Activated CD8-positive, alpha-beta memory T cell treated with anti-CD3 and anti-CD28 coated beads, Interleukin-2, amount 10 ng/mL, durations not matched to agents 7 days and 5 days (primary cell): ENCODE data around the gene APCDD1L. TPM values are rescaled to one million over a fixed set of nuclear protein-coding genes. Genes with fewer than 3 reads are reported as not detected.

Experiments used
- ATAC-seq: fragments of 150-1000 bp; cut with Tn5 transposase; one replicate; pipeline ENCODE4 v1.10.0; 2021; ENCODE audit warnings: moderate library complexity
- CTCF ChIA-PET: fragments of 350-600 bp; sonication (Branson Sonifier 250); formaldehyde crosslinking; loops from one replicate; lab custom pipeline; 2021; ENCODE audit warnings: antibody characterized with exemption; lab: Charles Lee
- DNase-seq: peaks from one replicate; pipeline ENCODE4 v3.0.0-alpha.2; 2020
- H3K27ac Mint-ChIP-seq: one replicate; pipeline ENCODE4 v1.8.0; 2021; ENCODE audit warnings: mild to moderate bottlenecking, mixed read lengths
- H3K27me3 Mint-ChIP-seq: one replicate; pipeline ENCODE4 v1.8.0; 2021; ENCODE audit warnings: mixed read lengths
- H3K36me3 Mint-ChIP-seq: one replicate; pipeline ENCODE4 v1.8.0; 2021; ENCODE audit warnings: mild to moderate bottlenecking, mixed read lengths
- H3K4me1 Mint-ChIP-seq: one replicate; pipeline ENCODE4 v1.8.0; 2021; ENCODE audit warnings: mixed read lengths
- H3K4me3 Mint-ChIP-seq: one replicate; pipeline ENCODE4 v1.8.0; 2021; ENCODE audit warnings: mild to moderate bottlenecking, moderate library complexity, mixed read lengths
- H3K9me3 Mint-ChIP-seq: one replicate; pipeline ENCODE4 v1.8.0; 2022; ENCODE audit warnings: low read depth, mixed read lengths
- total RNA-seq, 2 experiments: library from RNA; stranded (reverse); gene quantifications; one replicate each; pipeline ENCODE4 v1.2.3, GENCODE V29; 2021

The APCDD1L gene
- total RNA-seq, 2 experiments from 2014 or later: not detected

- H3K27me3 Mint-ChIP-seq: no peaks in the 10 kb centered on the region
These were observed 21.1 kb upstream of the APCDD1L start for GRCh38 chr20:58536289-58536688.

GRCh38 chr20:58531657-58532056 is 16.5 kb upstream of the APCDD1L start:
- H3K27me3 Mint-ChIP-seq: no peaks in the 10 kb centered on the region
- H3K4me1 Mint-ChIP-seq: no peaks in the 10 kb centered on the region
- no peak overlapping the region for H3K27ac Mint-ChIP-seq
- ATAC-seq (no peak), DNase-seq (no peak)
- no peak overlapping the region for H3K4me3 Mint-ChIP-seq
- peaks cover 9% of the 10 kb centered on the region for H3K36me3 Mint-ChIP-seq
- peaks cover 23% of the 10 kb centered on the region for H3K9me3 Mint-ChIP-seq
- CTCF ChIA-PET: no interaction called here

More at GRCh38 chr20:58536289-58536688, 21.1 kb upstream of the APCDD1L start:
- Mint-ChIP-seq H3K27ac (no peak overlapping the region), H3K4me3 (no peak overlapping the region), H3K36me3 (peaks cover 7% of the 10 kb centered on the region), H3K9me3 (peaks cover 17% of the 10 kb centered on the region), H3K4me1 (peaks cover 4% of the 10 kb centered on the region)
- DNase-seq: no peak
- CTCF ChIA-PET: no interaction called here
- no peak for ATAC-seq

GRCh38 chr20:58531063-58531462 is 15.9 kb upstream of the APCDD1L start:
- H3K36me3 Mint-ChIP-seq: peaks cover 9% of the 10 kb centered on the region
- CTCF ChIA-PET: no interaction called here
- no peaks in the 10 kb centered on the region for H3K27me3 Mint-ChIP-seq
- H3K4me3 Mint-ChIP-seq: no peak overlapping the region
- H3K4me1 Mint-ChIP-seq: no peaks in the 10 kb centered on the region
- ATAC-seq (no peak), DNase-seq (no peak)
- peaks cover 27% of the 10 kb centered on the region for H3K9me3 Mint-ChIP-seq
- no peak overlapping the region for H3K27ac Mint-ChIP-seq

- no peaks in the 10 kb centered on the region for H3K27me3 Mint-ChIP-seq
- H3K4me3 Mint-ChIP-seq: no peak overlapping the region
- H3K36me3 Mint-ChIP-seq: peaks cover 9% of the 10 kb centered on the region
- CTCF ChIA-PET: no interaction called here
- ATAC-seq (no peak), DNase-seq (no peak)
- H3K9me3 Mint-ChIP-seq: peaks cover 29% of the 10 kb centered on the region
- H3K4me1 Mint-ChIP-seq: no peaks in the 10 kb centered on the region
- no peak overlapping the region for H3K27ac Mint-ChIP-seq
These were observed 13.2 kb upstream of the APCDD1L start for GRCh38 chr20:58528412-58528811.

GRCh38 chr20:58526411-58526810 is 11.2 kb upstream of the APCDD1L start:
- no peak overlapping the region for H3K4me3 Mint-ChIP-seq
- peaks cover 3% of the 10 kb centered on the region for H3K36me3 Mint-ChIP-seq
- H3K27me3 Mint-ChIP-seq: peaks cover 3% of the 10 kb centered on the region
- ATAC-seq: no peak
- no peak overlapping the region for H3K27ac Mint-ChIP-seq
- peaks cover 15% of the 10 kb centered on the region for H3K9me3 Mint-ChIP-seq
- no peak for DNase-seq
- CTCF ChIA-PET: no interaction called here
- no peaks in the 10 kb centered on the region for H3K4me1 Mint-ChIP-seq

GRCh38 chr20:58524814-58525213 is 9.6 kb upstream of the APCDD1L start:
- H3K27ac Mint-ChIP-seq: no peak overlapping the region

GRCh38 chr20:58523971-58524315 is 8.7 kb upstream of the APCDD1L start:
- CTCF ChIA-PET: no interaction called here
- no peaks in the 10 kb centered on the region for H3K4me1 Mint-ChIP-seq

More at GRCh38 chr20:58524814-58525213, 9.6 kb upstream of the APCDD1L start:
- CTCF ChIA-PET: interaction anchor here (1.1 kb wide), 1 partner anchor 29 kb away, joined by 3 read pairs; no protein-coding TSS in a partner anchor
- H3K4me3 Mint-ChIP-seq: no peak overlapping the region
- H3K9me3 Mint-ChIP-seq: peaks cover 9% of the 10 kb centered on the region
- no peaks in the 10 kb centered on the region for H3K36me3 Mint-ChIP-seq
- no peak for ATAC-seq
- peaks cover 3% of the 10 kb centered on the region for H3K27me3 Mint-ChIP-seq
- DNase-seq: no peak
- no peaks in the 10 kb centered on the region for H3K4me1 Mint-ChIP-seq

GRCh38 chr20:58523072-58523970 is 8.1 kb upstream of the APCDD1L start:
- peaks cover 3% of the 10 kb centered on the region for H3K27me3 Mint-ChIP-seq
- no peaks in the 10 kb centered on the region for H3K4me1 Mint-ChIP-seq
- H3K27ac Mint-ChIP-seq: no peak overlapping the region
- peaks cover 9% of the 10 kb centered on the region for H3K9me3 Mint-ChIP-seq
- H3K4me3 Mint-ChIP-seq: no peak overlapping the region
- ATAC-seq: no peak
- no peak for DNase-seq
- no peaks in the 10 kb centered on the region for H3K36me3 Mint-ChIP-seq
- CTCF ChIA-PET: no interaction called here

More at GRCh38 chr20:58523971-58524315, 8.7 kb upstream of the APCDD1L start:
- no peak overlapping the region for H3K4me3 Mint-ChIP-seq
- H3K27ac Mint-ChIP-seq: no peak overlapping the region
- H3K36me3 Mint-ChIP-seq: no peaks in the 10 kb centered on the region
- H3K9me3 Mint-ChIP-seq: peaks cover 9% of the 10 kb centered on the region
- peaks cover 3% of the 10 kb centered on the region for H3K27me3 Mint-ChIP-seq
- DNase-seq (no peak), ATAC-seq (no peak)

GRCh38 chr20:58522666-58523065 is 7.5 kb upstream of the APCDD1L start:
- no peak for DNase-seq
- no peak overlapping the region for H3K27ac Mint-ChIP-seq
- ATAC-seq: no peak
- H3K36me3 Mint-ChIP-seq: no peaks in the 10 kb centered on the region
- H3K4me3 Mint-ChIP-seq: no peak overlapping the region
- H3K9me3 Mint-ChIP-seq: peaks cover 9% of the 10 kb centered on the region
- CTCF ChIA-PET: no interaction called here
- H3K4me1 Mint-ChIP-seq: no peaks in the 10 kb centered on the region
- peaks cover 3% of the 10 kb centered on the region for H3K27me3 Mint-ChIP-seq

GRCh38 chr20:58521763-58522162 is 6.6 kb upstream of the APCDD1L start:
- H3K27ac Mint-ChIP-seq: no peak overlapping the region
- H3K36me3 Mint-ChIP-seq: no peaks in the 10 kb centered on the region
- no peaks in the 10 kb centered on the region for H3K4me1 Mint-ChIP-seq
- H3K9me3 Mint-ChIP-seq: peaks cover 7% of the 10 kb centered on the region
- ATAC-seq: no peak
- peaks cover 8% of the 10 kb centered on the region for H3K27me3 Mint-ChIP-seq
- CTCF ChIA-PET: no interaction called here
- H3K4me3 Mint-ChIP-seq: no peak overlapping the region
- DNase-seq: no peak

GRCh38 chr20:58519940-58520712 is 4.9 kb upstream of the APCDD1L start:
- H3K36me3 Mint-ChIP-seq: no peaks in the 10 kb centered on the region
- H3K27ac Mint-ChIP-seq: no peak overlapping the region
- no peak overlapping the region for H3K4me3 Mint-ChIP-seq
- ATAC-seq: no peak
- no peak for DNase-seq
- H3K4me1 Mint-ChIP-seq: no peaks in the 10 kb centered on the region
- H3K9me3 Mint-ChIP-seq: no peaks in the 10 kb centered on the region
- CTCF ChIA-PET: no interaction called here
- H3K27me3 Mint-ChIP-seq: peaks cover 23% of the 10 kb centered on the region

- H3K36me3 Mint-ChIP-seq: no peaks in the 10 kb centered on the region
- H3K4me3 Mint-ChIP-seq: no peak overlapping the region
- ATAC-seq (no peak), DNase-seq (no peak)
- CTCF ChIA-PET: no interaction called here
- no peak overlapping the region for H3K27ac Mint-ChIP-seq
- H3K9me3 Mint-ChIP-seq: no peaks in the 10 kb centered on the region
- no peaks in the 10 kb centered on the region for H3K4me1 Mint-ChIP-seq
- H3K27me3 Mint-ChIP-seq: peaks cover 28% of the 10 kb centered on the region
These were observed 3.8 kb upstream of the APCDD1L start for GRCh38 chr20:58518896-58519593.

GRCh38 chr20:58518387-58518786 is 3.2 kb upstream of the APCDD1L start:
- Mint-ChIP-seq H3K27me3 (peaks cover 34% of the 10 kb centered on the region), H3K9me3 (no peaks in the 10 kb centered on the region), H3K4me3 (no peak overlapping the region), H3K27ac (no peak overlapping the region), H3K36me3 (no peaks in the 10 kb centered on the region), H3K4me1 (no peaks in the 10 kb centered on the region)
- CTCF ChIA-PET: no interaction called here
- DNase-seq (no peak), ATAC-seq (no peak)
